Activated naive CD8-positive, alpha-beta T cell (primary cell): ENCODE results near the gene JAG1.
"Not testable (repeated sequence)": the region's sequence is repeated elsewhere in the genome, so short reads cannot be mapped to it uniquely, and the experiment has no call there.

ENCODE experiments used
- H3K27ac Mint-ChIP-seq: one replicate; pipeline ENCODE4 v1.8.0; 2021; ENCODE audit warnings: mixed read lengths
- H3K27me3 Mint-ChIP-seq: one replicate; pipeline ENCODE4 v1.8.0; 2021; ENCODE audit warnings: mixed read lengths
- H3K36me3 Mint-ChIP-seq: one replicate; pipeline ENCODE4 v1.8.0; 2021; ENCODE audit warnings: mixed read lengths
- H3K4me1 Mint-ChIP-seq: one replicate; pipeline ENCODE4 v1.8.0; 2021; ENCODE audit warnings: low read depth, mixed read lengths
- H3K4me3 Mint-ChIP-seq: one replicate; pipeline ENCODE4 v1.8.0; 2021; ENCODE audit warnings: mild to moderate bottlenecking, mixed read lengths
- H3K9me3 Mint-ChIP-seq: one replicate; pipeline ENCODE4 v1.8.0; 2021; ENCODE audit warnings: low read depth, mixed read lengths

Gene JAG1

DNA sequence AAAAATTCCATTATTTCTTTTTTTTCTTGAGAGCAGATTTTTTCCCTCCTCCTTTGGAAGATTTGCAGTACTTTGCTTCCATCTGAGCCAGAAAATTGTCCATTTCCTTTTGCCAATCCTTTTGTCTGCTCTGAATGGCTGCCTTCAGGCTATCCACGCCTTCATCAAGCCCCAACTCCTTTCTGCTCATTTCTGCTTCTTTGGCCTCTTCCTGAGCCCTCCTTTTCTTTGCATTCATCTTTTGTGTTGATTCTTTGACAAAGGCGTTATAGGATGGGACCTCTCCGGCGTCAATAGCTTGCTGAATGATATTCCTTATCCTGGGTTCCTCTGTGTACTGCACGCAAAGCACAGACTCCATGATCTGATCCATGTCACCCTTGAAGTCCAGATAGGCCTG is 60.4 kb downstream of the JAG1 start:
- not testable (repeated sequence) for H3K4me1 Mint-ChIP-seq, H3K27ac Mint-ChIP-seq, H3K9me3 Mint-ChIP-seq, H3K4me3 Mint-ChIP-seq, H3K27me3 Mint-ChIP-seq
- peaks cover 38% of the 10 kb centered on the region for H3K36me3 Mint-ChIP-seq

DNA sequence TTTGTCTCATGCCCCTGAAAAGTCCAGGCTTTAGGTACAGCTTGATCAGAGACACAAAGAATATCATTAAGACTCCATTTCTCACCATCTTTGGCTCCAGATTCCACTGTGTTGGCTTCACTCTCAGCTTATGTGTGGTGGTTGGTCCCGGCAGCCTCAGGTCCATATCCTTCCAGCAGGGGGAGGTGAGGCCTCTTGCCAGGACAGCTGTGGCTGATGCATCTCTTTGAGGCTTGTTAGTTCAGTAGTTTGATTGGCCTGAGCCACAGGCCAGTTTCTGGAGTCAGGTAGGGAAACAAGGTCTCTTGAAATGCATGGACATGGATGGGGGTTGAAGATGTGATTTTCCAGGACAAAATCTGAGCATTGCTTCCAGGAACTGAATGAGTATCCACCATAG is 62.4 kb downstream of the JAG1 start:
- H3K4me1 Mint-ChIP-seq = no peaks in the 10 kb centered on the region
- no peaks in the 10 kb centered on the region for H3K27me3 Mint-ChIP-seq

DNA sequence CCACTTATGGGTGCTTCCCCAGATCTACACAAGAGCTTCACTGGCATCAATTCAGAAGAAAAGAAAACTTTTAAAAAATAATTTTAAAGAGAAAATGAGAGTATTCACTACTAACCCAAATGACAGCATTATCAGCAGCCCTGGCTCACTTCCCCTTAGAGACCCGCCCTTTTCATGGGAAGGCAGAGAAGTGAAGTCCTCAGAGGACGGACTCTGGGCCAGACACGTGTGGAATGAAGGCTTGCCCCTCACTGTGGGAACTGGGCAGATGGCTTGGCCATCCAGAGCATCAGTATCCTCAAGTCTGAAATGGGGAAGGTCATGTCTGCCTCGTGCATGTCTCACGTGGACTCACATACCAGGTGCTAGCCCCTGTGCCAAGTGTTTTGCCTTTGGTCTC is 63.5 kb downstream of the JAG1 start:
- Mint-ChIP-seq H3K27ac (no peak overlapping the region), H3K4me3 (no peak overlapping the region), H3K27me3 (no peaks in the 10 kb centered on the region), H3K4me1 (no peaks in the 10 kb centered on the region), H3K36me3 (peaks cover 40% of the 10 kb centered on the region), H3K9me3 (no peaks in the 10 kb centered on the region)

More for the DNA sequence above, 62.4 kb downstream of the JAG1 start:
- H3K9me3 Mint-ChIP-seq = no peaks in the 10 kb centered on the region
- H3K27ac Mint-ChIP-seq = no peak overlapping the region
- H3K4me3 Mint-ChIP-seq = no peak overlapping the region
- peaks cover 42% of the 10 kb centered on the region for H3K36me3 Mint-ChIP-seq

DNA sequence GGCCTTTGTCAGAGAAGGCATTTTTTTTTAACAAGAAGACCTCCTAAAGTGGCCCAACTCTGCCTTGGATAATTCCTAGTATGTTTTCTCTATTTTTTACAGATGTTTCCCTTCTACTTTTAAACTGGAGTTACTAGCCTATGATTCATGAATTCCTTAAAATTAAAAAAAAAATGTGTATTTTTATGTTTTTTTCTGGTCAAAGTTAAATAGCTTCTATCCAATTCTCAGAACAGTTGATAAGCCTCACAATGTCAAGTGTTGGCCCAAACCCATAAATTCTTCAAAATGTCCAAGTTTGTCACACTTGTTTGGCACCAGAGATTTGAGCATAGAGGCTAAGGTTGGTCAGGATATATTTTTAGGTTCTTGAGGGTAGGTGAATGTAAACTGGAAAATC is 64.0 kb downstream of the JAG1 start:
- no peaks in the 10 kb centered on the region for H3K9me3 Mint-ChIP-seq
- H3K36me3 Mint-ChIP-seq = peaks cover 37% of the 10 kb centered on the region
- H3K4me3 Mint-ChIP-seq = no peak overlapping the region
- no peaks in the 10 kb centered on the region for H3K4me1 Mint-ChIP-seq
- H3K27ac Mint-ChIP-seq = no peak overlapping the region
- H3K27me3 Mint-ChIP-seq = no peaks in the 10 kb centered on the region

DNA sequence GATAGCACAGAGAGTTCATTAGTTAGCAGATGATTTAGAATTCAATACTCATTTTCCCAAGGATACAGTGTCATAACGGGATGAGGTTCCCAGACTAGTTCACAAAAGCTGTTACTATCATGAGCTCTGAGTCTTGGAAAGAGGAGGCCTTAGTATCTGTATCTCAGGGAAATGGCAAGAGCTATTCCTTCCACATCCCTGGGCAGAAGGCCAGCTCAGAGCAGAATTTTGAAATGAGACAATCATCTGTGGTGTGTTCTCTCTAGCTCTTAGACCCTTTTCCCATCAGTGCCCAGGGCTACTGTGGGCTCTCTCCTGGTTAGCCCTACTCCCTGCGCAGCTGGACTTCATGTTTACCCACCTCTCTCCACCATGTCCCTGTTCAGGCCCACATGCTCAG is 64.5 kb downstream of the JAG1 start:
- H3K36me3 Mint-ChIP-seq = peaks cover 33% of the 10 kb centered on the region
- no peaks in the 10 kb centered on the region for H3K27me3 Mint-ChIP-seq
- no peaks in the 10 kb centered on the region for H3K9me3 Mint-ChIP-seq
- no peak overlapping the region for H3K27ac Mint-ChIP-seq
- H3K4me3 Mint-ChIP-seq = no peak overlapping the region
- H3K4me1 Mint-ChIP-seq = no peaks in the 10 kb centered on the region

DNA sequence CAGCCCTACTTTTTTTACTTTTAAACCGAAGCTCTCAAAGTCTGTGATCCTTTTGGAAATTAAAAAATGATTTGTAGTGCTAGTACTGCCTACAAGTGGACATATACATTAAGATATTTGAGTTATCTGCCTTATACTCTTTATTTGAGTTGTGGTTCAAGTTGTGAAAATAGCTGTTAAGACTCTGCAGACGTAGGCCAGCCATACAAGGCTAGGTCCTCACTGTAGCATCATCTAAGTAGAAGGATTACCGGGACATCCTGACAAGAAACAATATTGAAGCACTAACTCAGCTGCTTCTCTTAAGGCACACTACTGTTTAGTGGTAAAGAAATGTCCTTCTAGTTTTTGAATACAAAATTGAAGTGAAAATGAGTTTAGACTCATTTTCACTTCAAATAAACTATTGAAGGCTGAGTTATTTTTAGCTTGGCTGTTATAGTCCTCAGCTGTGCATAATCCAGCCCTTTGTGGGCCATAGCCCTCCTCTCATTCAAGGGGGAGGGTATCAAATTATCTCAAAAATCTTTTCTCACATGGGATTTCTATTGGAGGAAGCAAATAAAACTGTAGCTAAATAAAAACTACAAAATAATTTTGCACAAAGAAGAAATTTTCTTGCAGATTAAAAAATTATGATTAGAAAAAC is 68.1 kb downstream of the JAG1 start:
- Mint-ChIP-seq H3K27ac (no peak overlapping the region), H3K9me3 (no peaks in the 10 kb centered on the region), H3K36me3 (peaks cover 29% of the 10 kb centered on the region), H3K4me1 (no peaks in the 10 kb centered on the region), H3K27me3 (no peaks in the 10 kb centered on the region), H3K4me3 (no peak overlapping the region)

DNA sequence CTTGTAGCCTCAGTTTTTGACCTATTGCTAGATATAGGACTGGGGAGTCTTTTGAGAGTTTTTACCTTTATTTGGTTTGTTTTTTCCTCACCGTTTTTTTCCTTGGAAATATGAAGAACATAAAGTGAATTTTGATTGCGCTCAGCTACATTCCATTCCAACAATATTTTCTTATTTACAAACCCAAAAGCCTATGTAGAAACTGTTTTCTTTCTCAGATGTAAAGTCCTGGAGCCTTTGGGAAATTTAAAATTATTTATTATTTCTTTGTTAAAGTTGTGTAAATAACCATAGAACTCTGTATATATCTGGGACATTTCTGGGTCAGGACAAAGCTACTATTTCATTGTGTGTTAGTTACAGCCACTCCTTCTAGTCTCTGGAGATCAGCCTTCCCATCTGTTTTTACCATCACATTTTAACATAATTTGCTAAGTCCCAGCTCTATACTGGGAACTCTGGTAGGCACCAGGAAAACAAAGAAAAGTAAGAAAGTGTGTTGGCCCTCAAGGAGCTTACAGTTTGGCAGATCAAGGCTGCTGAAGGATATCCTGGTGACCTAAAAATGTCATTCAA is 68.8 kb downstream of the JAG1 start:
- Mint-ChIP-seq H3K27ac (no peak overlapping the region), H3K36me3 (peaks cover 32% of the 10 kb centered on the region), H3K4me3 (no peak overlapping the region), H3K4me1 (no peaks in the 10 kb centered on the region), H3K27me3 (no peaks in the 10 kb centered on the region), H3K9me3 (no peaks in the 10 kb centered on the region)

DNA sequence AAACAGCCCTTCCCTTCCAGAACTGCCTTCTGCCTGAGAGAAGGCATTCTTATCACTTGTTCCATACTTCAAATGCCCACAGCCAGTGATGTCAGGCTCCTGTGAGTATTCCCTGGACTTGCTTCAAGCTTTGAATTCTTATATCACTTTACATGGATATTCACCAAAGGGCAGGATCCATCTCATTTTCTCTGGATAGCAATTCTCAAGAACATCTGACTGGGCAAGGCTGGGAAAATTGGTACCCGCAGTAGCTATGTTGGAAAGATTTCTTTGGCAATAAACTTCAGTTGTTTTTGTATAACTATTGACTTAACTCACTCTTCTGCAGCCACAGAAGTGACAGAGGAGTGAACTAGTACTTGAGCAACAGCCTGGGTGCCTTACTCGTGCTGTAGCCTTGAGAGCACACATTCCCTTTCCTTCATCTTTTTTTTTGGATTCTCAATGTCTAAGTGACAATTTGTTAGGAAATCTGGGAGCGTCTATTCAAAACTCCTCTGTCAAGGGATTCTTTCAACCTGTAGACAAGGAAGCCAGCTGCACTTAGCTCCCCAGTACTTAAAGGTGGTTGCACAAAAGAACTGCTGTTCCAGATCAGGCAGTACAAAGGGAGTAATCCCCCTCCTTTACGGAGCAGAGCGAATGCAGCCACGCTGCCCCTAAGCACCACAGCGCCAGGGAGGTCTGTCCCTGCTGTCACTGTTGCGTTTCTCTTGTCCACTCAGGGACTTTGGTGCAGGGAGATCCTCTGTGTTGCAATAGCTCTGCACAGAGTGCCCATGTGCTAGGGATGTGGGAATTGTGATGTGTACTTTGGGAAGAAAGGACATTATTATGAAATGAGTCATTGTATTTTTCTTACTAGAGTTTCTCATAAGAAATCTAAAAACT is 69.6 kb downstream of the JAG1 start:
- Mint-ChIP-seq H3K9me3 (no peaks in the 10 kb centered on the region), H3K27ac (no peak overlapping the region), H3K4me1 (no peaks in the 10 kb centered on the region), H3K27me3 (no peaks in the 10 kb centered on the region), H3K4me3 (no peak overlapping the region), H3K36me3 (peaks cover 29% of the 10 kb centered on the region)

DNA sequence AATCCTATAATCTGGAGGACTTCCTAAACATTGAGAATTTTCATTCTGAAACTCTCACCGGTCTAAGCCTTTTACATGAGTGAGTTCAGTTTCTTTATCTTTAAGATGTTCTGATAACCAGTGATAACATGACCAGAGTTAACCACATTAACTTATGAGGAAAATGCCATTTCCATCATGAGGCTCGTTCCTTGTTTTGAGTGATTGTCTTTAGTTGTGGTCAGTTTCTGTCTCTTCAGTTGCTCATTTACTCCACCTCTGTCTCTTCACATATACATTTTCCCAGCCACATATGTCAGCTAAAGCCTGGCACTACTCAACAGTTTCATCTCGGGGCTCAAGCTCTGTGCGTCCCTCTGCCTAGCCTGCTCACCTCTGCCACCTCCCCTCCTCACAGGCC is 70.4 kb downstream of the JAG1 start:
- H3K27me3 Mint-ChIP-seq = no peaks in the 10 kb centered on the region
- H3K4me1 Mint-ChIP-seq = peaks cover 7% of the 10 kb centered on the region
- H3K27ac Mint-ChIP-seq = peak overlapping the region; percentile 13
- H3K4me3 Mint-ChIP-seq = no peak overlapping the region
- H3K36me3 Mint-ChIP-seq = peaks cover 31% of the 10 kb centered on the region
- no peaks in the 10 kb centered on the region for H3K9me3 Mint-ChIP-seq

DNA sequence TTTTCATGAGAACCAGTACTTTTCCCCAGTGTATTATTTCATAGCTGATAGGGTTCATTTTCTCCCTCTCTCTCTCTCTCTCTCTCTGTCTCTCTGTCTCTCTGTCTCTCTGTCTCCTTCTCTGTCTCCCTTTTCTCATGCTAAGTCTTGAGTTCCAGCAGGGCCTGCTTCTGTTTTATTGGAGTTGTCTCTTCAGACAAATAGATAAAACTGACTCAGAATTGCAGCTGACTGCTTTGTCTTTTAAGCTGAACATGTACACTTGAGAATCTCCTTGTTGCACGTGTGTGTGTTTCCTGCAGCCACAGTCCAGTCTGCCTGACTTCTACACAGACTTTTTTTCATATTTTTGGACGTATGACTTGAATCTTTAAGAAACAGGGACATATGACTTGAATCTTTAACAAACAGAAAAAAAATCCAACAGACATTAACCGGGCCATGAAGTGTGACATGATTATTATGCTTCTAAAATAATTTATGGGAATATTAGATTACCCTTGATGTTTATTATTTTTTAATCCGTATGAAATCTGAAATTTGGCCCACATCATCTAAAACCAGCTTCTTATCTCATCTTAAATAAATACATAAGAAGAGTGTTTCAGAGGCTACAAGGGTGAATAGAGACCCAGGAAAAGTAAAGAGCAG is 71.5 kb downstream of the JAG1 start:
- Mint-ChIP-seq H3K27ac (no peak overlapping the region), H3K9me3 (no peaks in the 10 kb centered on the region)

DNA sequence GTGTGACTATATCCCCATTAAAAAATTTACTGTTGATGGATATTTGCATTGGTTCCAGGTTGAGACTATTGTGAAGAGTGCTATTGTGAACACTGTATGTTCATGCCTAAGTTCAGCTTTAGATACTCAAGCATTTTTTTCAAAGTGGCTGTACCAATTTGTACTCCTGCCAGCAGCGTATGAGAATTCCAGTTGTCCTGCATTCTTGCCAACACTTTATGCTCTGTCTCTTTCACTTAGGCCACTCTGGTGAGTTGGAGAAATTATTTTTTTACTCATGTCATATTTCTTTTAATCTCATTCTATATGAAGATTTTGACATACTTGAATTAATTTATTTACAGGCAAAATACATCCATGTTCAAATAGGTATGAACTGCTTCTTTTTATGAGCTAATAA is 76.2 kb downstream of the JAG1 start:
- H3K9me3 Mint-ChIP-seq = no peaks in the 10 kb centered on the region
- H3K27me3 Mint-ChIP-seq = no peaks in the 10 kb centered on the region
- H3K36me3 Mint-ChIP-seq = peaks cover 22% of the 10 kb centered on the region
- H3K4me3 Mint-ChIP-seq = no peak overlapping the region
- peaks cover 7% of the 10 kb centered on the region for H3K4me1 Mint-ChIP-seq
- H3K27ac Mint-ChIP-seq = no peak overlapping the region

More for the DNA sequence above, 71.5 kb downstream of the JAG1 start:
- peaks cover 7% of the 10 kb centered on the region for H3K4me1 Mint-ChIP-seq
- peaks cover 25% of the 10 kb centered on the region for H3K36me3 Mint-ChIP-seq
- no peaks in the 10 kb centered on the region for H3K27me3 Mint-ChIP-seq
- H3K4me3 Mint-ChIP-seq = no peak overlapping the region

DNA sequence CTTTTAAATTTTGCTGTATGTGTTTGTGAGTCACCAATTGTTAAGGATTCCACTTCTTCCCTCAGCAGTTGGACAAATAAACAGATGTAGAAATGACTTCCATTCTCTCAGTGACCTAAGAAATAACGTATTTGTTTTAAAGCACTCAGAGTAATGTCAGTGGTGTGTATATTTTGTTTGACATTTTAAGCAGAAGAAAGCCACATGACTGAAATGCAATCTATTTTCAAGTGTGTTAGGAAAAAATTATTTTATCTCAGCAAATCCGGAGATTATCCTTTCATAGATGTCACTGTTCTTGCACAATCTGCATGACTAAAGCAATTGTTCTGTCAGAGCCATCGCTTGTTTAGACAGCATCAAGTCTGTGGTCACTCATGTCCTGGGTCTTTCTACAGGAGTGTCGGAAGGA is 77.1 kb downstream of the JAG1 start:
- Mint-ChIP-seq H3K4me1 (peaks cover 7% of the 10 kb centered on the region), H3K27me3 (no peaks in the 10 kb centered on the region), H3K9me3 (no peaks in the 10 kb centered on the region), H3K36me3 (peaks cover 22% of the 10 kb centered on the region), H3K4me3 (no peak overlapping the region), H3K27ac (no peak overlapping the region)

DNA sequence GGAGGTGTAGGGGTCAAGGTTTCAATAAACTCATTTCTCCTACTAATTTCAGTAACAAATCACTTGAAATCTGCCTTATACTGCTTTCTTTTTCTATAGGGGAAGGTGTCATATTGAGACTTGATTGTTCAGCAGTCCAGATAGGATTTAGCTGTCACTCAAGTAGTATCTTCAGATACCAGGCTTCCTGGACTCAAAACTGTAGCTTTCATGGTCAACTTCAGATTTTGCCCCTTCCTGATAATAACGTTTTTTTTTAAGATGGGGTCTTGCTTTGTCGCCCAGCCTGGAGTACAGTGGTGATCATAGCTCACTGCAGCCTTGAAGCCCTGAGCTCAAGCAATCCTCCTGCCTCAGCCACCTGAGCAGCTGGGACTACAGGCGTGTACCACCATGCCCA is 77.8 kb downstream of the JAG1 start:
- Mint-ChIP-seq H3K36me3 (peaks cover 20% of the 10 kb centered on the region), H3K4me3 (no peak overlapping the region), H3K27me3 (no peaks in the 10 kb centered on the region), H3K27ac (no peak overlapping the region), H3K4me1 (peaks cover 10% of the 10 kb centered on the region), H3K9me3 (no peaks in the 10 kb centered on the region)

DNA sequence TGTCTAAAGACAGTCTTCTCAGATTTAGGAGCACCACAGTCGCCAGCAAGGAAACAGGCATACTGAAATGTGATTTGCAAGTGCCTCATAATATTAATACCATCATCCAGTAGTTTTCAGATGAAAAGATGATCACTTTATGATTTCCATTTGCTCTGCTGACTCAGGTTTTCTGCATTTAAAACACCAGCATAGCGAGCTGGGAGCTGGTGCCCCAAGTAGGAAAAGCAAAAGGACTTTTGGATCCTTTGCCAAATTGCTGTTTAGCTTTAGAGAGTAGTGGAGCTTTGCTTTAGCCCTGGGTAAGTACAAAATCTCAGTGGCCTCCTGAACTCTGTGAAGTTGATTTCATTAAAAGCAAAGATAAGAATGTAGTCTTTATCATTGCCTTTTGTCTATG is 78.5 kb downstream of the JAG1 start:
- H3K9me3 Mint-ChIP-seq = no peaks in the 10 kb centered on the region
- peaks cover 17% of the 10 kb centered on the region for H3K36me3 Mint-ChIP-seq

DNA sequence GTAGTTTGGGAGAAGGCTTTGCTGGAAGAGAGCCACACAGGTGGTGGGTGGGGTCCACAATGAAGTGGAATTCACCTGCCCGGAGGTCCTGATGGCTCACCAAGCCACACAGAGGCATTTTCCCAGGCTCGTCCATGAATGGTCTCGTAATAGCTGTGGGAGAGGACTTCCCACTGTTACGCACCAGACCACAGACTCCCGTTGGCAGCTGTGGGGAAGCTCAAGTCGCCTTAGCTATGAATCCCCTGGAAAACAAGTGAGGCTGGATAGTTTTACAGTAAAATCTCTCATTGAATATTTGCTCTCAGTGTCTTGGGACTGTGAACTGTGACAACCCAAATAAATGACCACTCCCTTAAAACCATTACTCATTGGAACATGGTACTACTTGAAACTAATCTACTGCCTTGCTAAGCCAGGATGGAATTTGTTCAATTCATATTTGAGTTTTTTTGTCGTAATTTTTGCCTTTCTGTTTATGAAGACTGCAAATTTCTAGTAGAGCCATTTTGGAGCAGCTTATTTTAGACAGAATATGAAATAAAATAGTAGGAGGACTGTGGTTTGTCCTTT is 79.4 kb downstream of the JAG1 start:
- Mint-ChIP-seq H3K27me3 (no peaks in the 10 kb centered on the region), H3K4me3 (no peak overlapping the region), H3K4me1 (peaks cover 10% of the 10 kb centered on the region), H3K27ac (no peak overlapping the region), H3K36me3 (peaks cover 18% of the 10 kb centered on the region), H3K9me3 (no peaks in the 10 kb centered on the region)

More for the DNA sequence above, 78.5 kb downstream of the JAG1 start:
- no peak overlapping the region for H3K27ac Mint-ChIP-seq
- no peak overlapping the region for H3K4me3 Mint-ChIP-seq
- H3K27me3 Mint-ChIP-seq = no peaks in the 10 kb centered on the region
- H3K4me1 Mint-ChIP-seq = peaks cover 10% of the 10 kb centered on the region
